Vagina (tissue), 2 donors: Measurements from ENCODE around the gene FCMR.

Experiments used
- POLR2A ChIP-seq, 2 donors: fragments of 450-650 bp; IDR thresholded peaks; one replicate each; pipeline ENCODE4 v1.6.1; 2017; ENCODE audit warnings: antibody characterized with exemption in 2 of 2, mild to moderate bottlenecking in 2 of 2, moderate library complexity in 2 of 2
- TF ChIP-seq, protein P1 (sequence below), 3 experiments: fragments of 450-650 bp in 2 of 3; fragments of 200-600 bp in 1 of 3; sonication (generic) in 1 of 3; IDR thresholded peaks; one replicate each; pipeline ENCODE4 v1.5.1; 2017 to 2019; ENCODE audit warnings: antibody characterized with exemption in 3 of 3, mild to moderate bottlenecking in 2 of 3, moderate library complexity in 2 of 3

DNA sequence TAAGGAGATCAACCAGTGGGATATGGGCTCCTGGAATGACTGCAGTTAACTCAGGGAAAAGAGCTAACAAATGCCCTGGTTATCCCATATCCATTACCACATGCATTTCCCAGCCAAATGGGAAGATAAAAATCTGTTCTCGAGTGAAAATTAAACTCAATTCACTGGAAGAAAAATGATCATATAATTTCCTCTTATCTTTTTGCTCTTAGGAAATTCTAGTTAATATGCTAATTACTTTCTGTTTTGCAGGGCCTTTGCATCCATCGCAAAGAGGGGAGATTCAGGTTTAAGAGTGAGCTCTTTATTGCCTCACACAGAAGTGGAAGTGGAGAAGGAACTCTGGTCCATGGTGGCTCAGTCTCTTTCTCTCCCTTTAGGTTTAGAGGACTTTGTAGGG lies 28.4 kb downstream of the FCMR start:
- TF ChIP-seq, protein P1, sequence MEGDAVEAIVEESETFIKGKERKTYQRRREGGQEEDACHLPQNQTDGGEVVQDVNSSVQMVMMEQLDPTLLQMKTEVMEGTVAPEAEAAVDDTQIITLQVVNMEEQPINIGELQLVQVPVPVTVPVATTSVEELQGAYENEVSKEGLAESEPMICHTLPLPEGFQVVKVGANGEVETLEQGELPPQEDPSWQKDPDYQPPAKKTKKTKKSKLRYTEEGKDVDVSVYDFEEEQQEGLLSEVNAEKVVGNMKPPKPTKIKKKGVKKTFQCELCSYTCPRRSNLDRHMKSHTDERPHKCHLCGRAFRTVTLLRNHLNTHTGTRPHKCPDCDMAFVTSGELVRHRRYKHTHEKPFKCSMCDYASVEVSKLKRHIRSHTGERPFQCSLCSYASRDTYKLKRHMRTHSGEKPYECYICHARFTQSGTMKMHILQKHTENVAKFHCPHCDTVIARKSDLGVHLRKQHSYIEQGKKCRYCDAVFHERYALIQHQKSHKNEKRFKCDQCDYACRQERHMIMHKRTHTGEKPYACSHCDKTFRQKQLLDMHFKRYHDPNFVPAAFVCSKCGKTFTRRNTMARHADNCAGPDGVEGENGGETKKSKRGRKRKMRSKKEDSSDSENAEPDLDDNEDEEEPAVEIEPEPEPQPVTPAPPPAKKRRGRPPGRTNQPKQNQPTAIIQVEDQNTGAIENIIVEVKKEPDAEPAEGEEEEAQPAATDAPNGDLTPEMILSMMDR (IDR thresholded peaks at IDR 0.05): no peak
- TF ChIP-seq POLR2A (IDR thresholded peaks at IDR 0.05): no peak
